K562 (cell line): ENCODE data around the gene KIF21A. TPM values are rescaled to one million over a fixed set of nuclear protein-coding genes. Genes with fewer than 3 reads are reported as not detected.

Source experiments
- ATAC-seq: fragments of 200-7000 bp; cut with Tn5 transposase; 3 replicates; pipeline ENCODE4 v1.9.1; 2020; ENCODE audit warnings: moderate library complexity
- BruUV-seq: library from RNA; stranded (reverse); fragments of 400-500 nt; replicated peaks from 2 replicates; lab custom pipeline; 2021; lab: Mats Ljungman, UMichigan
- CTCF ChIA-PET: fragments of 300-600 bp; formaldehyde crosslinking; extraction: SDS; loops from one replicate; lab custom pipeline; 2021; ENCODE audit warnings: low intra/inter-chr PET ratio; lab: Yijun Ruan, JAX
- POLR2A ChIA-PET: fragments of 300-600, 350-650 bp; sonication (Branson Sonifier 250); formaldehyde crosslinking; extraction: SDS; loops from one replicate; lab custom pipeline; 2021; ENCODE audit warnings: antibody characterized with exemption, inconsistent platforms; lab: Yijun Ruan, JAX
- DNase-seq, 4 experiments: peaks; one replicate each; pipeline versions ENCODE4 v3.0.0 to v3.0.0-alpha.2; 2011 to 2018; ENCODE audit warnings: low spot score in 3 of 4, mixed read lengths in 3 of 4; ENCODE audit errors: extremely low read depth in 1 of 4
- FAIRE-seq: peaks from 2 replicates; lab custom pipeline; 2011; peaks lifted over from hg19 to GRCh38; lab: Jason Lieb, UNC
- H2AFZ ChIP-seq: 2 replicates; pipeline ENCODE4 v1.6.0; 2011; ENCODE audit warnings: low read depth, low read length, control low read depth, inconsistent platforms
- H3K27ac ChIP-seq: fragments of 200-600 bp; 3 replicates; pipeline ENCODE4 v1.8.0; 2011; ENCODE audit warnings: low read depth, mild to moderate bottlenecking, control low read depth, inconsistent platforms, low read length, moderate library complexity, mixed read lengths; ENCODE audit errors: extremely low read depth
- H3K27me3 ChIP-seq, 2 experiments: fragments of 300-600 bp in 1 of 2; 2 replicates in 1 of 2; 3 replicates in 1 of 2; pipeline versions ENCODE4 v1.6.0 to v1.8.0; 2011; ENCODE audit warnings: inconsistent platforms in 2 of 2, low read length in 2 of 2, mild to moderate bottlenecking in 1 of 2, mixed read lengths in 1 of 2, moderate library complexity in 1 of 2; ENCODE audit not compliant: control insufficient read depth in 2 of 2, insufficient read depth in 2 of 2
- H3K36me3 ChIP-seq: fragments of 300-600 bp; 3 replicates; pipeline ENCODE4 v1.8.0; 2011; ENCODE audit warnings: mild to moderate bottlenecking, low read length, inconsistent platforms; ENCODE audit not compliant: control insufficient read depth, insufficient read depth
- H3K4me1 ChIP-seq, 2 experiments: fragments of 200-600 bp in 1 of 2; replicated peaks in 1 of 2; 2 replicates in 1 of 2; 3 replicates in 1 of 2; pipeline versions ENCODE4 v1.5.1 to v1.8.0; 2011; ENCODE audit warnings: inconsistent platforms in 2 of 2, low read length in 2 of 2, mild to moderate bottlenecking in 1 of 2, mixed read lengths in 1 of 2, moderate library complexity in 1 of 2; ENCODE audit not compliant: control insufficient read depth in 2 of 2, insufficient read depth in 2 of 2
- H3K4me2 ChIP-seq: 2 replicates; pipeline ENCODE4 v1.6.1; 2011; ENCODE audit warnings: low read length, control low read depth, inconsistent platforms, mixed read lengths; ENCODE audit not compliant: insufficient read depth
- H3K4me3 ChIP-seq: fragments of 200-600 bp; sonication (generic), shearing (Covaris generic); 2 replicates; pipeline ENCODE4 v1.5.1; 2016; ENCODE audit warnings: control low read depth, inconsistent platforms
- H3K79me2 ChIP-seq: fragments of 200-600 bp; 3 replicates; pipeline ENCODE4 v1.8.0; 2011; ENCODE audit warnings: low read length, inconsistent platforms; ENCODE audit not compliant: control insufficient read depth, insufficient read depth
- H3K9ac ChIP-seq, 2 experiments: 2 replicates each; pipeline versions ENCODE4 v1.6.0 to v1.6.1; 2011; ENCODE audit warnings: low read depth in 2 of 2, low read length in 2 of 2, control low read depth in 1 of 2, inconsistent platforms in 1 of 2, mild to moderate bottlenecking in 1 of 2, mixed read lengths in 1 of 2; ENCODE audit not compliant: insufficient read depth in 1 of 2
- H3K9me1 ChIP-seq: one replicate; pipeline ENCODE4 v1.6.0; 2011; ENCODE audit warnings: inconsistent platforms, mild to moderate bottlenecking, low read length, moderate library complexity; ENCODE audit not compliant: control insufficient read depth, insufficient read depth
- H3K9me3 ChIP-seq: replicated peaks from 2 replicates; pipeline ENCODE4 v1.5.1; 2011; ENCODE audit warnings: low read depth, low read length, inconsistent platforms; ENCODE audit not compliant: control insufficient read depth, insufficient read depth
- H4K20me1 ChIP-seq: replicated peaks from 2 replicates; pipeline ENCODE4 v1.6.1; 2011; ENCODE audit warnings: low read length, inconsistent platforms, mixed read lengths; ENCODE audit not compliant: control insufficient read depth, insufficient read depth
- CEBPZ ChIP-seq: fragments of 150-350 bp; IDR thresholded peaks from 2 replicates; pipeline ENCODE4 v1.6.1; 2014; ENCODE audit warnings: low read depth, mild to moderate bottlenecking, low read length, borderline replicate concordance
- MEF2D ChIP-seq: conservative IDR thresholded peaks from 2 replicates; pipeline ENCODE4 v1.6.1; 2016; ENCODE audit warnings: low read depth, missing genetic modification characterization, missing compliant biosample characterization
- MXI1 ChIP-seq: IDR thresholded peaks from 2 replicates; pipeline ENCODE4 v1.6.1; 2011; ENCODE audit warnings: low read depth, mild to moderate bottlenecking, improper control_type of control experiment, low read length
- RBM39 ChIP-seq: fragments of 200-400 bp; formaldehyde crosslinking; optimal IDR thresholded peaks from 2 replicates; pipeline ENCODE3; 2018; ENCODE audit warnings: low read depth, low read length
- TEAD4 ChIP-seq, 2 experiments: sonication (generic) in 1 of 2; formaldehyde crosslinking in 1 of 2; IDR thresholded peaks; 2 replicates each; pipeline versions ENCODE4 v1.6.1 to v1.8.0; 2012 to 2022; ENCODE audit warnings: borderline replicate concordance in 1 of 2, inconsistent platforms in 1 of 2, low read length in 1 of 2, mild to moderate bottlenecking in 1 of 2, missing genetic modification reagents in 1 of 2
- ZBTB5 ChIP-seq: fragments of 450-650 bp; IDR thresholded peaks from 2 replicates; pipeline ENCODE4 v1.6.1; 2017; ENCODE audit warnings: antibody characterized with exemption
- ZFPM2 ChIP-seq: fragments of 250-450 bp; sonication (Bioruptor Pico); IDR thresholded peaks from 2 replicates; pipeline ENCODE4 v1.5.1; 2022; ENCODE audit warnings: mild to moderate bottlenecking
- ZNF146 ChIP-seq: IDR thresholded peaks from one replicate; pipeline ENCODE4 v1.6.1; 2018; ENCODE audit warnings: missing compliant biosample characterization; ENCODE audit not compliant: unreplicated experiment
- ZNF695 ChIP-seq: fragments of 450-650 bp; formaldehyde crosslinking; IDR thresholded peaks from 2 replicates; pipeline ENCODE4 v1.4.0; 2020; ENCODE audit warnings: mild to moderate bottlenecking, moderate library complexity
- ZNF707 ChIP-seq: fragments of 250-450 bp; sonication (Bioruptor Pico); conservative IDR thresholded peaks from 2 replicates; pipeline ENCODE4 v1.8.0; 2022; ENCODE audit warnings: inconsistent platforms, mild to moderate bottlenecking, moderate library complexity
- ZNF79 ChIP-seq: fragments of 250-450 bp; sonication (Bioruptor Pico); IDR thresholded peaks from 2 replicates; pipeline ENCODE4 v1.4.0; 2020; ENCODE audit warnings: low read depth, mild to moderate bottlenecking, moderate library complexity
- WGBS: fragments of 100-300 bp; shearing (Covaris generic); methylation state at CpG from one replicate; pipeline ENCODE4 v1.1.6; 2016; ENCODE audit warnings: low coverage, mixed read lengths; ENCODE audit not compliant: insufficient coverage; ENCODE audit errors: missing lambda C conversion rate; 5-methylcytosine and 5-hydroxymethylcytosine counted together
- in situ Hi-C: fragments of 300-500 bp; cut with MboI; formaldehyde crosslinking; loops from 4 replicates; pipeline ENCODE4 v1.15.0; 2018; ENCODE audit warnings: inconsistent platforms, mixed read lengths
- intact Hi-C: fragments of 100-400 bp; cut with micrococcal nuclease; formaldehyde crosslinking; loops from 2 replicates; pipeline ENCODE4 v1.14.2; 2022
- polyA plus RNA-seq, 8 experiments: library from polyadenylated mRNA; depleted of rRNA in 4 of 8; stranded (reverse) in 5 of 8; unstranded in 3 of 8; fragments of >200 nt; fragmentation: Nextera tagmentation in 2 of 8; fragmentation: Illumina TruSeq in 1 of 8; extraction: Ambion mirVana in 2 of 8; extraction: Trizol in 1 of 8; gene quantifications; 2 replicates each; pipeline versions ENCODE4 v1.2.1 to v1.2.3, GENCODE V29; 2011 to 2014; ENCODE audit warnings: inconsistent platforms in 1 of 8, missing spikeins in 1 of 8
- total RNA-seq, 7 experiments: library from RNA; depleted of rRNA in 6 of 7; stranded (reverse); fragments of >200 nt in 6 of 7; fragmentation: Illumina TruSeq in 2 of 7; extraction: Trizol in 2 of 7; gene quantifications; 2 replicates each; pipeline versions ENCODE4 v1.2.1 to v1.2.3, GENCODE V29; 2011 to 2021; ENCODE audit warnings: low replicate concordance in 1 of 7

KIF21A gene
- total and polyA plus RNA-seq, 9 of the 15 experiments (the other 6 are each of a cell fraction or from before 2014, with no cell fraction given), result 17.7 to 45.0 (median 30.3) TPM

- intact Hi-C loops (loop anchor here (5.0 to 10.0 kb wide), 2 partner anchors 371 to 1119 kb away; partner anchors contain the start of gene CPNE8), in situ Hi-C loops (loop anchor here (10.0 kb wide), 1 partner anchor 1141 kb away; no protein-coding TSS in a partner anchor)
- no peak for ATAC-seq
- no peaks in the 10 kb centered on the region for H3K79me2 ChIP-seq
- no TSS peak for BruUV-seq
- H3K9me1 ChIP-seq, result no peaks in the 10 kb centered on the region
- whole genome bisulfite sequencing, result 0% methylated on average over 3 of the region's 3 CpGs
- POLR2A ChIA-PET, result no interaction called here
- DNase-seq, result no peak
- no peak overlapping the region for H3K4me2 ChIP-seq
- no peaks in the 10 kb centered on the region for H3K27me3 ChIP-seq
- H3K27ac ChIP-seq, result no peak overlapping the region
- no peak for FAIRE-seq
- H3K36me3 ChIP-seq, result no peaks in the 10 kb centered on the region
- H4K20me1 ChIP-seq, result no peaks in the 10 kb centered on the region
- CTCF ChIA-PET, result no interaction called here
- TF ChIP-seq TEAD4 (IDR thresholded peaks at IDR 0.05; ENCODE audit: low read length) (no peak), TEAD4 (CRISPR knock-in tag; IDR thresholded peaks at IDR 0.05; ENCODE audit: borderline replicate concordance) (no peak), CEBPZ (no peak), ZNF707 (no peak), ZFPM2 (CRISPR knock-in tag) (no peak), ZNF146 (no peak), MXI1 (no peak), MEF2D (tag) (no peak), ZNF79 (no peak), ZBTB5 (no peak), ZNF695 (no peak), RBM39 (no peak)
- no peak overlapping the region for H3K9ac ChIP-seq
- H2AFZ ChIP-seq, result no peak overlapping the region
- H3K4me3 ChIP-seq, result no peak overlapping the region
- H3K4me1 ChIP-seq, result no peaks in the 10 kb centered on the region
- no peaks in the 10 kb centered on the region for H3K9me3 ChIP-seq
These were observed 167.1 kb downstream of the KIF21A start for GRCh38 chr12:39275846-39276245.
